HG03097 (cell line): ENCODE data around the gene POLR3GL.

ENCODE experiments used
- ATAC-seq: cut with Tn5 transposase; IDR thresholded peaks from one replicate; pipeline ENCODE4 v1.9.1; 2021; ENCODE audit not compliant: unreplicated experiment, low FRiP score

Gene POLR3GL

GRCh38 chr1:145990249-145990855, 25.9 kb downstream of the POLR3GL start:
- no peak for ATAC-seq

- no peak for ATAC-seq
Observed at GRCh38 chr1:145991735-145992412, 27.4 kb downstream of the POLR3GL start.

GRCh38 chr1:145992502-145992936, 28.0 kb downstream of the POLR3GL start:
- ATAC-seq: no peak

GRCh38 chr1:145992958-145993617, 28.6 kb downstream of the POLR3GL start:
- no peak for ATAC-seq

- no peak for ATAC-seq
Observed at GRCh38 chr1:145993618-145994390, 29.3 kb downstream of the POLR3GL start.

- no peak for ATAC-seq
Observed at GRCh38 chr1:145994391-145995120, 30.1 kb downstream of the POLR3GL start.

- no peak for ATAC-seq
Observed at GRCh38 chr1:145995148-145995881, 30.8 kb downstream of the POLR3GL start.

- no peak for ATAC-seq
Observed at GRCh38 chr1:145995964-145996432, 31.5 kb downstream of the POLR3GL start.

GRCh38 chr1:145996433-145997015, 32.0 kb downstream of the POLR3GL start, which contains the start of gene TXNIP:
Gene TXNIP (minus strand): TSS chr1:145996579. CDS start chr1:145996266, 313 bp downstream.
- peak; percentile 91 for ATAC-seq

- peak; percentile 31 for ATAC-seq
Observed at GRCh38 chr1:145997016-145997717, 32.7 kb downstream of the POLR3GL start.

GRCh38 chr1:145997718-145998023, 33.2 kb downstream of the POLR3GL start:
- no peak for ATAC-seq

- ATAC-seq: no peak
Observed at GRCh38 chr1:145999321-146000024, 35.0 kb downstream of the POLR3GL start.

- ATAC-seq: no peak
Observed at GRCh38 chr1:146001709-146002108, 37.2 kb downstream of the POLR3GL start.

- no peak for ATAC-seq
Observed at GRCh38 chr1:146007489-146008133, 43.1 kb downstream of the POLR3GL start.

- no peak for ATAC-seq
Observed at GRCh38 chr1:146010126-146010738, 45.7 kb downstream of the POLR3GL start.

- no peak for ATAC-seq
Observed at GRCh38 chr1:146012703-146013558, 48.4 kb downstream of the POLR3GL start.
